Measurements from ENCODE around the gene DTHD1. TPM values are rescaled to one million over a fixed set of nuclear protein-coding genes. Genes with fewer than 3 reads are reported as not detected.

The DTHD1 gene
- total and polyA plus RNA-seq, 4 donors, result 0.06 to 0.42 (median 0.07) TPM; not detected in 1

- Histone ChIP-seq H3K4me1 (ENCODE audit: control insufficient read depth in 4 of 4, insufficient read depth in 4 of 4, low read length in 3 of 4) (no peaks in the 10 kb centered on the region), H3K27ac (ENCODE audit: low read depth in 1 of 2, low read length in 2 of 2) (no peak overlapping the region), H3K9ac (ENCODE audit: low read depth in 1 of 2, low read length in 2 of 2) (no peak overlapping the region), H3K36me3 (ENCODE audit: control insufficient read depth in 4 of 4, insufficient read depth in 3 of 4, low read depth in 1 of 4, low read length in 3 of 4) (no peaks in the 10 kb centered on the region), H3K27me3 (ENCODE audit: control insufficient read depth in 4 of 4, insufficient read depth in 4 of 4, low read length in 3 of 4) (no peaks in the 10 kb centered on the region), H3K4me3 (ENCODE audit: low read depth in 1 of 3, low read length in 3 of 3) (no peak overlapping the region), H3K9me3 (ENCODE audit: control insufficient read depth in 4 of 4, low read length in 3 of 4) (no peaks in the 10 kb centered on the region)
- TF ChIP-seq MAX (IDR thresholded peaks at IDR 0.05), result no peak
- no peak for DNase-seq (ENCODE audit: low spot score)
Observed at GRCh38 chr4:36282503-36283030, 1.2 kb downstream of the DTHD1 start.

- Histone ChIP-seq H3K4me3 (ENCODE audit: low read depth in 1 of 3, low read length in 3 of 3) (no peak overlapping the region), H3K27ac (ENCODE audit: low read depth in 1 of 2, low read length in 2 of 2) (no peak overlapping the region), H3K4me1 (ENCODE audit: control insufficient read depth in 4 of 4, insufficient read depth in 4 of 4, low read length in 3 of 4) (no peaks in the 10 kb centered on the region), H3K9me3 (ENCODE audit: control insufficient read depth in 4 of 4, low read length in 3 of 4) (no peaks in the 10 kb centered on the region), H3K36me3 (ENCODE audit: control insufficient read depth in 4 of 4, insufficient read depth in 3 of 4, low read depth in 1 of 4, low read length in 3 of 4) (no peaks in the 10 kb centered on the region), H3K9ac (ENCODE audit: low read depth in 1 of 2, low read length in 2 of 2) (no peak overlapping the region), H3K27me3 (ENCODE audit: control insufficient read depth in 4 of 4, insufficient read depth in 4 of 4, low read length in 3 of 4) (no peaks in the 10 kb centered on the region)
- DNase-seq (ENCODE audit: low spot score), result no peak
- 87% methylated on average over 2 of the region's 2 CpGs for WGBS
- TF ChIP-seq HNF4G (IDR thresholded peaks at IDR 0.05) (no peak), RAD21 (IDR thresholded peaks at IDR 0.05) (no peak), HNF4A (conservative IDR thresholded peaks at IDR 0.05) (no peak), YY1 (IDR thresholded peaks at IDR 0.05) (no peak), FOXA2 (IDR thresholded peaks at IDR 0.05) (no peak), RXRA (IDR thresholded peaks at IDR 0.05) (no peak), NR2F2 (IDR thresholded peaks at IDR 0.05) (no peak), REST (IDR thresholded peaks at IDR 0.05) (no peak), GABPA (IDR thresholded peaks at IDR 0.05 in 1 of 2, conservative IDR thresholded peaks at IDR 0.05 in 1 of 2) (no peak), MAX (IDR thresholded peaks at IDR 0.05) (no peak), TAF1 (conservative IDR thresholded peaks at IDR 0.05) (no peak), ATF3 (IDR thresholded peaks at IDR 0.05) (no peak), ZBTB33 (IDR thresholded peaks at IDR 0.05) (no peak), CTCF (IDR thresholded peaks at IDR 0.05; ENCODE audit: low read depth, low read length, missing input control) (no peak), JUND (IDR thresholded peaks at IDR 0.05) (no peak), EGR1 (IDR thresholded peaks at IDR 0.05; ENCODE audit: low read depth in 2 of 2) (no peak)
Observed at GRCh38 chr4:36283912-36284465, 2.6 kb downstream of the DTHD1 start.

All from liver (tissue), 9 donors.